Kasumi-1 (cell line): ENCODE data around the gene CCNL1.
"Not testable (repeated sequence)": the region's sequence is repeated elsewhere in the genome, so short reads cannot be mapped to it uniquely, and the experiment has no call there.

Experiments used
- DNase-seq, 2 experiments: peaks; one replicate each; lab custom pipeline; 2025; lab: John Stamatoyannopoulos, UW

Gene CCNL1

DNA sequence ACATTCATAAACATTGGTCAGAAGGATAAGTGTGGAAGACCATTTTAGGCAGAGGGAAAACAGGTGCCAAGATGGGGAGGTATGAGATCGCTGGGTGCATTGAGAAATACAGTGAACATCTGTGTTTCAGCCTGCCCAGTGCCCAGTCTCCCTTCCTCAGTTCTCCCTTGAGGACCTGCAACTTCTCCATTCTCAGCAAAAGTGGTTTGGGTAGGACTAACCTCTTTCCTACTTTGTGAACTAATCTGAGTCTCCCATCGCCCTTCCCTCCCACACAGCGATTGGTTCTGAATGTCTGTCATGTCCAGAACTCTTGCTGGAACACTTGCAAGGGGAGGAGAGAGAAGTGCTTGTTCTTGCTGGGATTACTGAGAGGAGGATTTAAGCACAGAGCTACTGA lies 10.9 kb upstream of the CCNL1 start:
- peak; percentile 69 to 78 for DNase-seq

DNA sequence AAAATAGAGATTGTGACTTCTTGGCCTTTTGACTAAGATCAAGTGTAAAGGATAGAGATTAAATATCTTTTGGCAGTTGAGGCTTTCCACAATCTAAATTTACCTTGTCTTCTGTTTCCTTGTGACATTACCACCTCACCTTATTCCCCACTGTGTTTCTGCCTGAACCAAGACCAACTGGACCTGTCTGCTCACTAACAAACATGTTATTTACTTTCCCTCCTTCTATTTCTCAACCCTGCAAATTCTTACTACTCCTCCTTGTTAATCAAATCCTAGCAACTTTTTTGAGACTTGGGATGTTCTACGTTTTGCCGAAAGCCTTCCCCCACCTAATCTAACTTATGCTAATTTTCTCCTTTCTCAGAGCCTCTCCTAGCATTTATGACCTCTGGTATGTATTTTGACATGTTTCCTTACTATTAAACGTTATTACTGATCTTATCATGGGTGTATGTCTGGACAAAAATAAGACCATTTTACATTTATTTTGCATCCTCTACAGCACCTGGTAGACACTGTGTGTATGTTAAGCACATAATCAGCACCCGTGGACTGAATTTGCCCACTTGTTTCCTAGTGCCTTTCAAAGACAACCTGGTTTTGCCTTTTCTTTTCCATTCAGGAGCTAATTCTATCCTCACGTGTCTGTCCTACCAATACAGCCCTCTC lies 7.6 kb upstream of the CCNL1 start:
- no peak for DNase-seq

GRCh38 chr3:157166561-157166960 lies 6.6 kb upstream of the CCNL1 start:
- no peak for DNase-seq

DNA sequence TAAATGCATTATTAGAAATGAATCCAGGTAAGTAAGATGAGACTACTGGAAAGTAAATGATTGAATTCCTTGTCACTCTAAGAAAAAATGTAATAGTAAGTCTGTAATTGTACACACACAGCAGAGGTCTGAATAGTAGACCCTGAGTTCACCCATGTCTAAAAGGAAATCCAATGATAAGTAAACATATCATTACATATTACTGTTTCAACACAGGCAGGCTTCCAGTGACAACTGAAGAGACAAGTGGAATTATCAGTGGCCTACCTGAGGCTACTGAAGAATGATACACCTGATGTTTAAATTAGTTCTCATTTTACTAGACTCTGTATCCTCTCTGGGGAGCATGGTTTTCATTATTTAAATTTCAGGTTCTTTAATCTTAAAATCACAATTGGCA lies 6.2 kb upstream of the CCNL1 start:
- DNase-seq, result no peak

- DNase-seq, result no peak
Observed at GRCh38 chr3:157163217-157163953, 3.4 kb upstream of the CCNL1 start.

DNA sequence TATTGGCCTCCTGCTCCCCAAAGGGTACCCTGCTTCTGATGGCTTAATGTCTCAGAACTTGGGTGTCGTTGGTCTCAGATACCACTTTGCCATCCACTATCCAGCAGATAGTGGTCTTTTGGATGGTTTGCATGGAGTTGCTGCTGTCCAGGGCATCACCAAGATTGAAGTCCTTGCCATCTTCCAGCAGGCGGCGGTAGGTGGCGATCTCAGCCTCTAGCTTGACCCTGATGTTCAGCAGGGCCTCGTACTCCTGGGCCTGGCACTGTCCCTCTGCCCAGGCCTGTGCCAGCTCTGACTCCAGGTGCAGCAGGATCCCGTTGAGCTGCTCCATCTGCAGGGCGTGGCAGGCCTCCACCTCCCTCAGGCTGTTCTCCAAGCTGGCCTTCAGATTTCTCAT lies 2.7 kb upstream of the CCNL1 start:
- not testable (repeated sequence) for DNase-seq

DNA sequence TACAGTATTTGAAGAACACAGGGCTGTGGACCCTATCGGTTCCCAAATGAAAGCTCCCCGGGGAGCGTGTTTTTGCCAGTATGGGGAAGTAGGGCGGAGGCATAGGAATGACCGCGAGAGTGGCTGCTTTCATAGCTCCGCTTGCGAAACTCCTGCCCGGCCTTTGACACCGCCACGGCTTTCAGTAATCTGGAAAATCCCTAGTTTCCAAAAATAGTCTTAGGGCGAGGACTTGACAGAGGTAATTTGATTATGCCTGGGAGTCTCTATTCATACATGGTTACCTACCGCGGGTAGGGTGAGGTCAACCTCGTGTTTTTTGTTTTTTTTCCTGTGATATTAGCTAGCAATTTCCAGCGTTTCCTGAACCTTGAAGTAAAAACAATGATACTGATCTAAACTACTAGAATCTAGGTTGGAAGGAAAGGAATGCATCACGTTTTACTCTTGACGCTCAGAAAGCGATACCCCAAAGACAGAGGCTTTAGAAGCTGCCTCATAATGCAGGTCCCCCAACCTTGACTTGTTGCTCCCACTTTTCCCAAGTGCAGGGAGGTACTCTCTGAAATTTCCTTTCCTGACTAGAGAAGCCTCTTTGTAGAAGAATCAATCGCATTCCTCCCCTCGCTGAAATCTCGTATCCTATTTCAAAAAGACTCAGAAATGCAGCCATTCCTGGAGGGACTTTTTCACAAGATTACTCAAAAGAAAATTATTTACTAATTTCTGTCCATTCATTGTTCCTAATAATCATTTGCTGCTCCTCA lies 894 bp upstream of the CCNL1 start:
- DNase-seq, result peak; percentile 66 to 70

GRCh38 chr3:157159037-157159761 lies 748 bp downstream of the CCNL1 start:
- DNase-seq, result peak; percentile 32 to 64

GRCh38 chr3:157157836-157158235 lies 2.1 kb downstream of the CCNL1 start:
- no peak for DNase-seq

GRCh38 chr3:157156837-157157635 lies 2.9 kb downstream of the CCNL1 start:
- DNase-seq, result no peak

- no peak for DNase-seq
Observed at GRCh38 chr3:157155591-157155990, 4.4 kb downstream of the CCNL1 start.

- no peak for DNase-seq
Observed at GRCh38 chr3:157154563-157155330, 5.2 kb downstream of the CCNL1 start.

DNA sequence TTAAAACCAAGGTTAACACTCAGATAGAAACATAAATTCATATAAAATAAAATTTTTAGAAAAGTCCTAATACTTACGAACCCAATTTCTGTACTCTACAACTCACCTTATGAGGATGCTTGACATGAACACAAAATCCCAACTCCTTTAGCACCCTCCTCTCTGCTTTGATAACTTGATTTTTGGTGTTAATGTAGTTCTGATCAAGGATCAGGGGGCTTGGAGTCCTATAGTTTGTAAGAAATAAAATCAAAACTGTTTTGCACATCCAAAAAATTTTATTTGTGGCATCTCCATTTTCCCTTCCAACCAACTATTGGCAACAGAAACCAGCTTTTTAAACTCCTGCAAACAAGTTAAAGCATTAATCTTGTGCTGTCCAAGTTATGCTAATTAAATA lies 7.0 kb downstream of the CCNL1 start:
- no peak for DNase-seq

DNA sequence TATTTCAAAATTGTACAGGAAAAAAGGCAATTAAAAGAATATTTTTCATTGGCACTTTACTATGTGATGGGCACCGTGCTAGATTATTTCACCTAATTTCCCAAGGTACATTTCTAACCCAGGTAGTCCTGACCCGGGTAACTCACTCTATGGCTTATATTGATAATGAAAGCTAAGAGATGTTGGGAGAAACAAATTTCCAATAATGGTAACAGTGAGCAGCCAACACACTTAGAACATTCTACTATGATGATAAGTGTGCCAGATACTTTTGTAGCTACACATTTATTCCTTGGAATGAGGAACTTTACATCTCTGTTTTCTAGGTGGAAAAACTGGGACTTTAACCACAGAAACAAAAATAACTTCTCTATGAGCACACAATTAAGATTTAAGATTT lies 7.5 kb downstream of the CCNL1 start:
- no peak for DNase-seq

- no peak for DNase-seq
Observed at GRCh38 chr3:157151627-157152026, 8.3 kb downstream of the CCNL1 start.

GRCh38 chr3:157151151-157151550 lies 8.8 kb downstream of the CCNL1 start:
- no peak for DNase-seq

DNA sequence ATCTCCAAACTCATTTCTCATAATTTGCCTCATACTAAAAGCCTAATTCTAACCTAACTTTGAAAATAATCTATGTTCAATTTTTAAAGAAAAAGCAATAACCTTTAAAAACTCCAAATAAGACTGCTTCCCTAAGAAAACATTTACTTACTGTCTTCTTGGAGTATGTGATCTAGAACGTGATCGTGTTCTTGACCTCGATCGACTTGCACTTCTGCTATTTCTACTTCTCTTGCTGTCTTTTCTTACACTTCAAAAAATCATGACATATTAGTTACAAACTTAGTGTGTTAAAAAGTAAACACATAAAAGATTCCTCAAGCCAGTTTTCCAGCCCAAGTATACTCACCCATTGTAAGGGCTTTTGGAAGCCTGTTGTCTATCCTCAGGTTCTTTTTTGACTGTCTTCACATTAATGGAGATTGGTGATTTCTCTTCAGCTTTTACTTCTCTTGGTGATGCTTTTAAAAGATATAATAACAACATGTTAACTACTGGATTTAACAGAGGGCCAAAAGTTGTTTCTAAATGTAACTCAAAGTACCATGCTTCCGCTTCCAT lies 10.7 kb downstream of the CCNL1 start:
- no peak for DNase-seq

- DNase-seq, result no peak
Observed at GRCh38 chr3:157148196-157148889, 11.6 kb downstream of the CCNL1 start.

DNA sequence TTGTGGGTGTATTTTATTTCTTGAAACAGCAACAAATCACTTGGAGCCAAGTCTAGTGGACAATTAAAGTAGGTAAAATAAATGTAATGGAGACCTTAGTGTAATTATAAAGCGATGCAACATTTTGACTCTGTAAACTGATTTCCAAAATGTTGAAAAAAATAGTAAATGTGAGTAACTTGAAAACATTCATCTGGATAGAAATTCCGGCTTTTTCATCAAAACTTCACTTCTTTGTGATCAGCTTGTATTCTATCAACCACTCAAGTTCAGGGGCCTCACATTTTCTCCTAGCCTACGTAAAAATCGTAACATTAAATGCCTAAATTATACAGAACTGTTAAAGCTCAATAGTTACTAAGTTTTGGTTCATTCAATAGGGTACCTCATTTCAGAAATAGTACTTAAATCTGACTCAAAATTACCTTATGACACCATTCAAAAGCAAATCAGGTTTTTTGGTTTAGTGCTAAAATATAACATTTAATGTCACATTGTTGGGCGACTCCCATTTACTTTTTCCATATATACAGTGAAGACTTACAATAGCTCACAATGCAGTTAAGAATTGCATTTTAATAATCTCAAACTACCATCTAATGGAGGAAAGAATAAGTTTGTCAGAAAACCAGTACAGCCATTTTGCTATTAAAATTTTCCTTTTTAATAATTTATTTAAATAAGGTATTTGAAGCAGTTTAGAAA lies 12.7 kb downstream of the CCNL1 start:
- no peak for DNase-seq
